Measurements from ENCODE around the gene CRHR1.

The CRHR1 gene

DNA sequence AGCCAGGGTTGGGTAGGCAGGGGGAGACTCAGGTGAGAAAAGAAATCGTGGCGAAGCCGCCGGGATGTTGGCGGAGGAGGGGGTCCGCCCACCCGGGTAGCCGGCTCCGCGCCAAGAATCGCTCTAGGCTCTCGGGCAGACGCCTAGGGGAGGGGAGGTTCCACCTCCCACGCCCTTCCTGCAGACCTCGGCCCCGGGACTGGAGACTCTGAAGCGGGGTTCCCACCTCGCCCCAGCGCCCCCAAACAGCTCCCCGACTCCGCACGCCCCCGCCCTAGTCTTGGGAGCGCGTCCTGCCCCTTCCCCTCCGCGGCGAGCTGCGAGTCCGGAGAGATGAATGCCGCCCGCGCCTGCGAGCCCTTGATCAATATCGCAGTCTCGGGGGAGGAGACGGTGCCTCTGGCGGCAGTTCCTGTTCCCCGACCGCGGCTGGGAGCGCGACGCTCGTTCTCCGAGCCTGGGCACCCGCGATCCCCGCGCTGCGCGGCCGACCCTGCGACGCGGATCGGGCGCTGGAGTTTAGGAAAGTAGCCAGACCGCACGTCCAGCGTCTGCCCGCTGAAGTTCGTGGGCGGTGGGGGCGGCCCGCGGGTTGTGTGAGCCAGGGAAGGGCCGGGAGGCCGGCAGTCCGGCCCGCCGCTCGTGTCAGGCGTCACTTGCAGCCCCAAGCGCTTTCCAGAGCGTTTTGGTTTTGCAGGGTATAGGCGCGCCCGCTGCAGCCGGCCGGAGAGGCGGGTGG lies 790 bp downstream of the CRHR1 start:
- DNase-seq (no peak), ATAC-seq (ENCODE audit: insufficient read depth, low read depth) (no peak)
- Histone ChIP-seq H3K4me2 (ENCODE audit: insufficient read depth, low read length) (no peak overlapping the region), H3K36me3 (ENCODE audit: insufficient read depth, low read length) (no peaks in the 10 kb centered on the region), H3K79me2 (ENCODE audit: insufficient read depth, low read length) (no peaks in the 10 kb centered on the region), H3K27me3 (ENCODE audit: insufficient read depth, low read length, poor library complexity) (peaks cover 22% of the 10 kb centered on the region), H2AFZ (ENCODE audit: low read depth, low read length) (no peak overlapping the region), H4K20me1 (ENCODE audit: insufficient read depth, low read length) (no peaks in the 10 kb centered on the region; the same call in none of the 2 replicates), H3K4me1 (ENCODE audit: insufficient read depth, low read length) (no peaks in the 10 kb centered on the region), H3K9ac (ENCODE audit: low read depth, low read length) (no peak overlapping the region), H3K4me3 (ENCODE audit: low read depth in 1 of 2, low read length in 2 of 2) (no peak overlapping the region), H3K9me3 (ENCODE audit: insufficient read depth, low read length, severe bottlenecking) (no peaks in the 10 kb centered on the region), H3K27ac (ENCODE audit: low read length) (no peak overlapping the region)
- TF ChIP-seq EZH2 (IDR thresholded peaks at IDR 0.05; ENCODE audit: borderline replicate concordance, low read depth, low read length, severe bottlenecking): no peak
- TF ChIP-seq, protein P1, sequence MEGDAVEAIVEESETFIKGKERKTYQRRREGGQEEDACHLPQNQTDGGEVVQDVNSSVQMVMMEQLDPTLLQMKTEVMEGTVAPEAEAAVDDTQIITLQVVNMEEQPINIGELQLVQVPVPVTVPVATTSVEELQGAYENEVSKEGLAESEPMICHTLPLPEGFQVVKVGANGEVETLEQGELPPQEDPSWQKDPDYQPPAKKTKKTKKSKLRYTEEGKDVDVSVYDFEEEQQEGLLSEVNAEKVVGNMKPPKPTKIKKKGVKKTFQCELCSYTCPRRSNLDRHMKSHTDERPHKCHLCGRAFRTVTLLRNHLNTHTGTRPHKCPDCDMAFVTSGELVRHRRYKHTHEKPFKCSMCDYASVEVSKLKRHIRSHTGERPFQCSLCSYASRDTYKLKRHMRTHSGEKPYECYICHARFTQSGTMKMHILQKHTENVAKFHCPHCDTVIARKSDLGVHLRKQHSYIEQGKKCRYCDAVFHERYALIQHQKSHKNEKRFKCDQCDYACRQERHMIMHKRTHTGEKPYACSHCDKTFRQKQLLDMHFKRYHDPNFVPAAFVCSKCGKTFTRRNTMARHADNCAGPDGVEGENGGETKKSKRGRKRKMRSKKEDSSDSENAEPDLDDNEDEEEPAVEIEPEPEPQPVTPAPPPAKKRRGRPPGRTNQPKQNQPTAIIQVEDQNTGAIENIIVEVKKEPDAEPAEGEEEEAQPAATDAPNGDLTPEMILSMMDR (IDR thresholded peaks at IDR 0.05; ENCODE audit: borderline replicate concordance, extremely low read depth, low read length, poor library complexity, severe bottlenecking): no peak

DNA sequence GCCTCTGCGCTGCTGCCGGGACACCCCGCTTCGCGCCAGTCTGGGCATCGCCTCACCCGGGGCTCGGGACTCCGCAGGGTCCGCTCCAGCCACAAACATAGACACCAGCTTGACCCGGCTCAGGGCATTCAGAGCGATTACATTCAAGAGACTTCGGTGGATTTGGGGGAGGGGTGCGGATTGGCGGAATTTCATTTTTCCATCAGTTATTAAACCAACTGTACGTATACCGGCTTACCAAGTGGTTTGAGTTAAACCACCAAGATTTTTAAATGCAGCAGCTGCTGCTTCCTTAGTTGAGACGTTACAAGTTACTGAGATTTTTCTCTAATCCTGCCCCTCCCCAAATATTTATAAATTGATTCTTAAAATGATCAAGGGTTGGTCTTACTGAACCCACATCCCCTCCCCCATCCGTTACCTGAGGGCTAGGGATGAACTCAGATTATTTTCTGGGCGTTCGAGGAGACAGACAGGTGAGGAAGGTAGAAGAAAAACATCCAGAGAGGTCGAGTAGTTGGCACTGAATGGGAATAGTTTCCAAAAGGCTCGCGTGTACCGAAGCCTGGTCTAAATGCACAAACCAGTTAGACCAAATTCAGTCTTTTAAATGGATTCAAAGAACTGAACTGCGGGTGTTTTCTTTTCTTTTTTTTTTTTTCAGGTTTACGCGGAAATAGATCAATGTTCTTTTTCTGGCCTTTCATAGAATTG lies 1.5 kb downstream of the CRHR1 start:
- ATAC-seq (ENCODE audit: insufficient read depth, low read depth) (no peak), DNase-seq (no peak)
- Histone ChIP-seq H3K4me1 (ENCODE audit: insufficient read depth, low read length) (no peaks in the 10 kb centered on the region), H3K4me2 (ENCODE audit: insufficient read depth, low read length) (no peak overlapping the region), H2AFZ (ENCODE audit: low read depth, low read length) (no peak overlapping the region), H3K4me3 (ENCODE audit: low read depth in 1 of 2, low read length in 2 of 2) (no peak overlapping the region), H3K36me3 (ENCODE audit: insufficient read depth, low read length) (no peaks in the 10 kb centered on the region), H3K27ac (ENCODE audit: low read length) (no peak overlapping the region), H4K20me1 (ENCODE audit: insufficient read depth, low read length) (no peaks in the 10 kb centered on the region; the same call in none of the 2 replicates), H3K27me3 (ENCODE audit: insufficient read depth, low read length, poor library complexity) (peaks cover 29% of the 10 kb centered on the region), H3K9me3 (ENCODE audit: insufficient read depth, low read length, severe bottlenecking) (no peaks in the 10 kb centered on the region), H3K9ac (ENCODE audit: low read depth, low read length) (no peak overlapping the region), H3K79me2 (ENCODE audit: insufficient read depth, low read length) (no peaks in the 10 kb centered on the region)
- TF ChIP-seq, protein P1 (IDR thresholded peaks at IDR 0.05; ENCODE audit: borderline replicate concordance, extremely low read depth, low read length, poor library complexity, severe bottlenecking): no peak
- TF ChIP-seq EZH2 (IDR thresholded peaks at IDR 0.05; ENCODE audit: borderline replicate concordance, low read depth, low read length, severe bottlenecking): no peak

DNA sequence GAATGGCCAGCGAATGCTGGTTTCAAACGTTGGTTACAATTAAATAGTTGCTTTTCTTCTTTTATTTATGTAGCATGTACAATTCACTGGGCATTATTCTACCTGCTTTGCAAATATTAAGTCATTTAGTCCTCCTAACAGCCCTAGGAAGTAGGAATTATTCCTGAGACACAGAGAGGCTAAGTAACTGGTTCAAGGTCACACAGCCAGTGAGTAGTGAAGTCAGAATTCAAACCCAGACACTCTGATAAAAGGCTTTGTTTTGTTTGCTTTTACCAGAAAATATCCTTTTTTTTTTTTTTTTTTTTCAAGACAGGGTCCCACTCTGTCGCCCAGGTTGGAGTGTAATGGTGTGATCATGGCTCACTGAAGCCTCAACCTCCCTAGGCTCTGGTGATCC lies 2.2 kb downstream of the CRHR1 start:
- TF ChIP-seq EZH2 (IDR thresholded peaks at IDR 0.05; ENCODE audit: borderline replicate concordance, low read depth, low read length, severe bottlenecking): no peak
- TF ChIP-seq, protein P1 (IDR thresholded peaks at IDR 0.05; ENCODE audit: borderline replicate concordance, extremely low read depth, low read length, poor library complexity, severe bottlenecking): no peak
- Histone ChIP-seq H3K79me2 (ENCODE audit: insufficient read depth, low read length) (no peaks in the 10 kb centered on the region), H4K20me1 (ENCODE audit: insufficient read depth, low read length) (no peaks in the 10 kb centered on the region; the same call in none of the 2 replicates), H3K9me3 (ENCODE audit: insufficient read depth, low read length, severe bottlenecking) (no peaks in the 10 kb centered on the region), H3K4me3 (ENCODE audit: low read depth in 1 of 2, low read length in 2 of 2) (no peak overlapping the region), H3K9ac (ENCODE audit: low read depth, low read length) (no peak overlapping the region), H3K4me2 (ENCODE audit: insufficient read depth, low read length) (no peak overlapping the region), H3K27ac (ENCODE audit: low read length) (no peak overlapping the region), H3K27me3 (ENCODE audit: insufficient read depth, low read length, poor library complexity) (peaks cover 31% of the 10 kb centered on the region), H3K36me3 (ENCODE audit: insufficient read depth, low read length) (no peaks in the 10 kb centered on the region), H3K4me1 (ENCODE audit: insufficient read depth, low read length) (no peaks in the 10 kb centered on the region), H2AFZ (ENCODE audit: low read depth, low read length) (no peak overlapping the region)
- no peak for DNase-seq
- no peak for ATAC-seq (ENCODE audit: insufficient read depth, low read depth)
